ENCODE results near the gene LINC01488. TPM values are rescaled to one million over a fixed set of nuclear protein-coding genes. Genes with fewer than 3 reads are reported as not detected.

LINC01488 gene
- total and polyA plus RNA-seq, 9 of the 15 experiments (the other 6 are each of a cell fraction or from before 2014, with no cell fraction given) = not detected

GRCh38 chr11:69524291-69524882 is 42.9 kb downstream of the LINC01488 start (continued):
- TF ChIP-seq, protein P1, sequence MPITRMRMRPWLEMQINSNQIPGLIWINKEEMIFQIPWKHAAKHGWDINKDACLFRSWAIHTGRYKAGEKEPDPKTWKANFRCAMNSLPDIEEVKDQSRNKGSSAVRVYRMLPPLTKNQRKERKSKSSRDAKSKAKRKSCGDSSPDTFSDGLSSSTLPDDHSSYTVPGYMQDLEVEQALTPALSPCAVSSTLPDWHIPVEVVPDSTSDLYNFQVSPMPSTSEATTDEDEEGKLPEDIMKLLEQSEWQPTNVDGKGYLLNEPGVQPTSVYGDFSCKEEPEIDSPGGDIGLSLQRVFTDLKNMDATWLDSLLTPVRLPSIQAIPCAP (CRISPR knock-in tag; IDR thresholded peaks at IDR 0.05; ENCODE audit: borderline replicate concordance) = no peak
- TF ChIP-seq BHLHE40 (IDR thresholded peaks at IDR 0.05; ENCODE audit: low read length) (peak; percentile 41; the same call in 1 of the 2 replicates), THAP12 (CRISPR knock-in tag; IDR thresholded peaks at IDR 0.05) (no peak), CREM (IDR thresholded peaks at IDR 0.05; ENCODE audit: low read depth) (peak; percentile 15; the same call in 1 of the 2 replicates), ZC3H8 (IDR thresholded peaks at IDR 0.05) (no peak), ZNF146 (CRISPR knock-in tag; IDR thresholded peaks at IDR 0.05; ENCODE audit: unreplicated experiment) (no peak), NEUROD1 (IDR thresholded peaks at IDR 0.05; ENCODE audit: borderline replicate concordance, low read depth, low read length, partially characterized antibody) (peak; percentile 60), PHF8 (IDR thresholded peaks at IDR 0.05; ENCODE audit: borderline replicate concordance, low read length) (no peak), ZNF444 (CRISPR knock-in tag; IDR thresholded peaks at IDR 0.05) (no peak), EZH2 (IDR thresholded peaks at IDR 0.05; ENCODE audit: borderline replicate concordance, low read depth, low read length) (no peak), TCF3 (CRISPR knock-in tag; IDR thresholded peaks at IDR 0.05) (peak; percentile 75), ATF7 (IDR thresholded peaks at IDR 0.05) (peak; percentile 65), ZNF561 (CRISPR knock-in tag; conservative IDR thresholded peaks at IDR 0.05) (no peak), TBL1XR1 (IDR thresholded peaks at IDR 0.05; ENCODE audit: low read length in 2 of 2) (peak in 1 of 2 experiments; percentile 66; a peak in 2 of 4 replicates), RFX1 (IDR thresholded peaks at IDR 0.05) (no peak), RBM34 (IDR thresholded peaks at IDR 0.05; ENCODE audit: borderline replicate concordance, insufficient read depth, low read length) (no peak), KDM2B (CRISPR knock-in tag; IDR thresholded peaks at IDR 0.05) (no peak), ZNF511 (CRISPR knock-in tag; IDR thresholded peaks at IDR 0.05) (no peak), MED1 (CRISPR knock-in tag; IDR thresholded peaks at IDR 0.05; ENCODE audit: borderline replicate concordance) (no peak), KLF10 (CRISPR knock-in tag; IDR thresholded peaks at IDR 0.05) (no peak), HMGN3 (IDR thresholded peaks at IDR 0.05; ENCODE audit: borderline replicate concordance, extremely low read depth, insufficient read length, low read depth, low read length) (peak; percentile 41), TFAP4 (CRISPR knock-in tag; IDR thresholded peaks at IDR 0.05; ENCODE audit: borderline replicate concordance) (peak; percentile 45; the same call in 1 of the 2 replicates), HES1 (IDR thresholded peaks at IDR 0.05; ENCODE audit: low read depth) (peak; percentile 72)

All from K562 (cell line).